Endothelial cell of umbilical vein (primary cell): Measurements from ENCODE around the gene SLC7A6OS. TPM values are rescaled to one million over a fixed set of nuclear protein-coding genes. Genes with fewer than 3 reads are reported as not detected.

Source experiments
- BruUV-seq: library from RNA; stranded (reverse); fragments of 400-500 nt; replicated peaks from 2 replicates; lab custom pipeline; 2021; lab: Mats Ljungman, UMichigan
- CTCF ChIA-PET: fragments of 300-600, 350-600 bp; sonication (Branson Sonifier 250); formaldehyde crosslinking; loops from one replicate; lab custom pipeline; 2021; ENCODE audit warnings: antibody characterized with exemption, inconsistent platforms; lab: Charles Lee
- POLR2A ChIA-PET: fragments of 300-600, 350-600 bp; sonication (Branson Sonifier 250); formaldehyde crosslinking; loops from one replicate; lab custom pipeline; 2021; ENCODE audit warnings: antibody characterized with exemption, inconsistent platforms; lab: Charles Lee
- DNase-seq: peaks from one replicate; pipeline ENCODE4 v3.0.0-alpha.2; 2011; ENCODE audit warnings: low read depth, low spot score
- FAIRE-seq: peaks from 2 replicates; lab custom pipeline; 2011; peaks lifted over from hg19 to GRCh38; lab: Jason Lieb, UNC
- H2AFZ ChIP-seq: 2 replicates; pipeline ENCODE4 v1.6.0; 2012; ENCODE audit warnings: low read depth, low read length, control low read depth, inconsistent platforms
- H3K27ac ChIP-seq: 2 replicates; pipeline ENCODE4 v1.5.1; 2011; ENCODE audit warnings: low read depth, mild to moderate bottlenecking, control low read depth, low read length, moderate library complexity; ENCODE audit not compliant: insufficient read depth
- H3K27me3 ChIP-seq, 2 experiments: 2 replicates each; pipeline versions ENCODE4 v1.6.0 to v1.6.1; 2011; ENCODE audit warnings: low read length in 2 of 2, mixed read lengths in 1 of 2; ENCODE audit not compliant: control insufficient read depth in 2 of 2, insufficient read depth in 2 of 2
- H3K36me3 ChIP-seq, 2 experiments: 2 replicates in 1 of 2; 3 replicates in 1 of 2; pipeline ENCODE4 v1.5.1; 2011; ENCODE audit warnings: low read length in 2 of 2, mild to moderate bottlenecking in 1 of 2, moderate library complexity in 1 of 2; ENCODE audit not compliant: control insufficient read depth in 2 of 2, insufficient read depth in 2 of 2; ENCODE audit errors: extremely low read depth in 1 of 2
- H3K4me1 ChIP-seq: 3 replicates; pipeline ENCODE4 v1.5.1; 2011; ENCODE audit warnings: mild to moderate bottlenecking, low read length; ENCODE audit not compliant: control insufficient read depth, insufficient read depth; ENCODE audit errors: extremely low read depth
- H3K4me2 ChIP-seq: 2 replicates; pipeline ENCODE4 v1.6.1; 2011; ENCODE audit warnings: low read length, control low read depth, mixed read lengths; ENCODE audit not compliant: insufficient read depth
- H3K4me3 ChIP-seq, 3 experiments: fragments of 200-600 bp in 1 of 3; sonication (generic), shearing (Covaris generic) in 1 of 3; replicated peaks in 1 of 3; 2 replicates each; pipeline ENCODE4 v1.5.1; 2011 to 2016; ENCODE audit warnings: control low read depth in 3 of 3, low read length in 3 of 3, mild to moderate bottlenecking in 2 of 3, inconsistent platforms in 1 of 3, low read depth in 1 of 3, moderate library complexity in 1 of 3; ENCODE audit not compliant: insufficient read depth in 1 of 3
- H3K79me2 ChIP-seq: 2 replicates; pipeline ENCODE4 v1.6.0; 2012; ENCODE audit warnings: low read length, inconsistent platforms; ENCODE audit not compliant: control insufficient read depth, insufficient read depth
- H3K9ac ChIP-seq: replicated peaks from 2 replicates; pipeline ENCODE3; 2011; ENCODE audit warnings: low read length, control low read depth; ENCODE audit not compliant: insufficient read depth; ENCODE audit errors: extremely low read depth
- H3K9me1 ChIP-seq: replicated peaks from 3 replicates; pipeline ENCODE4 v1.6.0; 2011; ENCODE audit warnings: mild to moderate bottlenecking, low read length; ENCODE audit not compliant: control insufficient read depth, insufficient read depth; ENCODE audit errors: extremely low read depth
- H3K9me3 ChIP-seq: replicated peaks from 2 replicates; pipeline ENCODE4 v1.5.1; 2012; ENCODE audit warnings: low read length, inconsistent platforms; ENCODE audit not compliant: control insufficient read depth, insufficient read depth
- H4K20me1 ChIP-seq: replicated peaks from 2 replicates; pipeline ENCODE3; 2011; ENCODE audit warnings: mild to moderate bottlenecking, low read length; ENCODE audit not compliant: control insufficient read depth, insufficient read depth; ENCODE audit errors: extremely low read depth
- CTCF ChIP-seq, 2 donors: IDR thresholded peaks; 1 replicate in 1 of 2; 2 replicates in 1 of 2; pipeline ENCODE4 v1.5.1; 2011; ENCODE audit warnings: low read length in 2 of 2, mild to moderate bottlenecking in 2 of 2, moderate library complexity in 2 of 2, control low read depth in 1 of 2, inconsistent platforms in 1 of 2, low read depth in 1 of 2; ENCODE audit not compliant: insufficient read depth in 1 of 2; ENCODE audit errors: extremely low read depth in 1 of 2
- EZH2 ChIP-seq: IDR thresholded peaks from 2 replicates; pipeline ENCODE4 v1.6.1; 2012; ENCODE audit warnings: borderline replicate concordance, low read depth, mild to moderate bottlenecking, moderate library complexity, low read length, inconsistent platforms; ENCODE audit not compliant: severe bottlenecking
- FOS ChIP-seq: IDR thresholded peaks from 2 replicates; pipeline ENCODE4 v1.6.1; 2011; ENCODE audit warnings: mild to moderate bottlenecking, low read length, moderate library complexity, borderline replicate concordance; ENCODE audit not compliant: insufficient read depth
- GATA2 ChIP-seq: IDR thresholded peaks from 2 replicates; pipeline ENCODE4 v1.7.0; 2011; ENCODE audit warnings: low read depth, mild to moderate bottlenecking, moderate library complexity, mixed read lengths, low read length; ENCODE audit not compliant: insufficient read length, insufficient read depth
- JUN ChIP-seq: IDR thresholded peaks from 2 replicates; pipeline ENCODE4 v1.6.1; 2011; ENCODE audit warnings: borderline replicate concordance, low read depth; ENCODE audit not compliant: insufficient read length, insufficient read depth
- MYC ChIP-seq: IDR thresholded peaks from one replicate; pipeline ENCODE4 v1.6.1; 2011; ENCODE audit warnings: mild to moderate bottlenecking, low read depth, low read length
- POLR2A ChIP-seq: IDR thresholded peaks from 2 replicates; pipeline ENCODE4 v1.6.1; 2012; ENCODE audit warnings: low read depth, mild to moderate bottlenecking, control low read depth, low read length
- POLR2AphosphoS5 ChIP-seq: IDR thresholded peaks from 2 replicates; pipeline ENCODE4 v1.6.1; 2012; ENCODE audit warnings: low read depth, mild to moderate bottlenecking, control low read depth, low read length, moderate library complexity; ENCODE audit not compliant: insufficient read depth
- dilution Hi-C: fragments of 300-500 bp; cut with MboI; formaldehyde crosslinking; loops from one replicate; pipeline ENCODE4 v1.15.0; 2019; ENCODE audit warnings: low sequenced_read_pairs; ENCODE audit not compliant: extremely low pct_ligation_motif_present
- intact Hi-C: fragments of 100-400 bp; cut with micrococcal nuclease; formaldehyde crosslinking; loops from one replicate; pipeline ENCODE4 v1.10.0; 2022
- polyA plus RNA-seq, 4 experiments: library from polyadenylated mRNA; depleted of rRNA in 3 of 4; stranded (reverse) in 3 of 4; unstranded in 1 of 4; fragments of >200 nt; gene quantifications; 2 replicates each; pipeline versions ENCODE4 v1.2.1 to v1.2.3, GENCODE V29; 2011 to 2012; ENCODE audit warnings: missing spikeins in 1 of 4
- total RNA-seq: library from RNA; stranded (reverse); gene quantifications from 2 replicates; pipeline ENCODE4 v1.2.3, GENCODE V29; 2021
- TF ChIP-seq, protein P1 (sequence below): IDR thresholded peaks from 2 replicates; pipeline ENCODE4 v1.6.1; 2011; ENCODE audit not compliant: insufficient read depth, insufficient read length

Gene SLC7A6OS
- total and polyA plus RNA-seq, 2 donors (not counting 3 experiments of a cell fraction or from before 2014, with no cell fraction given), result 8.3 to 22.9 TPM

GRCh38 chr16:68296693-68297092 is 14.1 kb downstream of the SLC7A6OS start:
- intact Hi-C loops, result no loop called here
- BruUV-seq, result no TSS peak
- no peak overlapping the region for H3K4me2 ChIP-seq
- dilution Hi-C loops, result no loop called here
- H3K4me3 ChIP-seq, result no peak overlapping the region
- no peak overlapping the region for H3K27ac ChIP-seq
- no peak overlapping the region for H3K9ac ChIP-seq
- no peaks in the 10 kb centered on the region for H3K4me1 ChIP-seq
- H3K27me3 ChIP-seq, result no peaks in the 10 kb centered on the region
- H2AFZ ChIP-seq, result no peak overlapping the region
- ChIA-PET CTCF (interaction anchor here (1.4 to 10.9 kb wide), 2 partner anchors 28 to 34 kb away, joined by 7 to 120 read pairs; partner anchors contain the start of gene SLC7A6), POLR2A (interaction anchor here (0.9 kb wide), 1 partner anchor 14 kb away, joined by 3 read pairs; the partner anchor contains the start of genes PRMT7 and SLC7A6OS)
- DNase-seq (no peak), FAIRE-seq (no peak)
- no peaks in the 10 kb centered on the region for H3K9me3 ChIP-seq
- H3K79me2 ChIP-seq, result peaks cover 9% of the 10 kb centered on the region
- no peaks in the 10 kb centered on the region for H4K20me1 ChIP-seq
- peaks cover 42 to 47% of the 10 kb centered on the region in 2 experiments for H3K36me3 ChIP-seq
- TF ChIP-seq MYC (no peak), POLR2A (no peak), CTCF (IDR thresholded peaks at IDR 0.05; ENCODE audit: extremely low read depth in 1 of 2, insufficient read depth in 1 of 2, low read depth in 1 of 2, low read length in 2 of 2) (no peak), JUN (no peak), EZH2 (no peak), FOS (no peak), POLR2AphosphoS5 (no peak), GATA2 (no peak)
- TF ChIP-seq, protein P1, sequence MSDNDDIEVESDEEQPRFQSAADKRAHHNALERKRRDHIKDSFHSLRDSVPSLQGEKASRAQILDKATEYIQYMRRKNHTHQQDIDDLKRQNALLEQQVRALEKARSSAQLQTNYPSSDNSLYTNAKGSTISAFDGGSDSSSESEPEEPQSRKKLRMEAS, result no peak
- H3K9me1 ChIP-seq, result no peaks in the 10 kb centered on the region
